ENCODE measurements around the gene ADGRL3.

ADGRL3 gene

GRCh38 chr4:62028745-62029144 lies 828.6 kb downstream of the ADGRL3 start:
- no peak for TF ChIP-seq CTCF (IDR thresholded peaks at IDR 0.05)

- TF ChIP-seq CTCF (IDR thresholded peaks at IDR 0.05): no peak
These were observed 830.8 kb downstream of the ADGRL3 start for GRCh38 chr4:62030958-62031357.

GRCh38 chr4:62037571-62037970 lies 837.4 kb downstream of the ADGRL3 start:
- no peak for TF ChIP-seq CTCF (IDR thresholded peaks at IDR 0.05)

GRCh38 chr4:62051332-62051731 lies 851.2 kb downstream of the ADGRL3 start:
- no peak for TF ChIP-seq CTCF (IDR thresholded peaks at IDR 0.05)

GRCh38 chr4:62053974-62054373 lies 853.8 kb downstream of the ADGRL3 start:
- no peak for TF ChIP-seq CTCF (IDR thresholded peaks at IDR 0.05)

- no peak for TF ChIP-seq CTCF (IDR thresholded peaks at IDR 0.05)
These were observed 856.9 kb downstream of the ADGRL3 start for GRCh38 chr4:62057031-62057430.

GRCh38 chr4:62058571-62058970 lies 858.4 kb downstream of the ADGRL3 start:
- no peak for TF ChIP-seq CTCF (IDR thresholded peaks at IDR 0.05)

- TF ChIP-seq CTCF (IDR thresholded peaks at IDR 0.05): no peak
These were observed 870.2 kb downstream of the ADGRL3 start for GRCh38 chr4:62070291-62070852.

Measured in LNCAP (cell line).